Esophagus squamous epithelium (tissue), 5 donors: ENCODE results near the gene CIAO3. TPM values are rescaled to one million over a fixed set of nuclear protein-coding genes. Genes with fewer than 3 reads are reported as not detected.
A peak's percentile ranks its signal among the peaks of the same experiment; 100 is the strongest.

ENCODE experiments used
- DNase-seq: peaks from one replicate; lab custom pipeline; 2025; lab: John Stamatoyannopoulos, UW
- H3K27ac ChIP-seq, 4 donors: fragments of 200-600 bp; sonication (generic); one replicate each; pipeline ENCODE4 v1.5.1; 2016 to 2019; ENCODE audit warnings: mild to moderate bottlenecking in 1 of 4
- H3K27me3 ChIP-seq, 4 donors: fragments of 200-600 bp; sonication (generic); 1 replicate in 3 of 4; 2 replicates in 1 of 4; pipeline versions ENCODE4 v1.5.1 to v1.6.0; 2017 to 2021; ENCODE audit warnings: antibody characterized with exemption in 1 of 4
- H3K36me3 ChIP-seq, 3 donors: fragments of 200-600 bp; sonication (generic); one replicate each; pipeline ENCODE4 v1.5.1; 2016 to 2019
- H3K4me1 ChIP-seq, 3 donors: fragments of 200-600 bp; sonication (generic); one replicate each; pipeline ENCODE4 v1.5.1; 2017 to 2019
- H3K4me3 ChIP-seq, 4 donors: fragments of 200-600 bp; sonication (generic); 1 replicate in 3 of 4; 2 replicates in 1 of 4; pipeline ENCODE4 v1.5.1; 2016 to 2019; ENCODE audit warnings: mild to moderate bottlenecking in 2 of 4, moderate library complexity in 1 of 4
- H3K9me3 ChIP-seq, 3 donors: fragments of 200-600 bp; sonication (generic); one replicate each; pipeline ENCODE4 v1.5.1; 2016 to 2019
- CTCF ChIP-seq, 6 experiments: fragments of 450-650 bp in 4 of 6; fragments of 200-600 bp in 2 of 6; sonication (generic) in 2 of 6; IDR thresholded peaks; one replicate each; pipeline ENCODE4 v1.5.1; 2016 to 2019; ENCODE audit warnings: antibody characterized with exemption in 6 of 6, mild to moderate bottlenecking in 4 of 6, moderate library complexity in 4 of 6
- POLR2A ChIP-seq, 4 donors: fragments of 450-650 bp; IDR thresholded peaks; one replicate each; pipeline ENCODE4 v1.6.1; 2017; ENCODE audit warnings: antibody characterized with exemption in 4 of 4, mild to moderate bottlenecking in 4 of 4, moderate library complexity in 3 of 4
- WGBS, 2 donors: methylation state at CpG; one replicate each; pipeline ENCODE4 v1.1.5; 2018; 5-methylcytosine and 5-hydroxymethylcytosine counted together
- intact Hi-C: fragments of 100-400 bp; cut with DNase I; formaldehyde crosslinking; loops from one replicate; pipeline ENCODE4 v1.15.0; 2022
- total RNA-seq, 4 donors: library from RNA; depleted of rRNA; stranded (reverse); fragments of >200 nt; gene quantifications; one replicate each; pipeline ENCODE4 v1.1.0, GENCODE V29; 2016
- donor health status: DM: yes; HTN: yes; CAD: no.

The CIAO3 gene
- total RNA-seq, 4 donors from 2014 or later: 29.7 to 34.5 (median 33.2) TPM

- Histone ChIP-seq H3K27me3 (peaks cover 32 to 100% (median 52%) of the 10 kb centered on the region in 4 donors), H3K36me3 (no peaks in the 10 kb centered on the region), H3K9me3 (no peaks in the 10 kb centered on the region), H3K4me3 (no peak overlapping the region), H3K4me1 (peaks cover 6 to 57% (median 27%) of the 10 kb centered on the region in 3 donors), H3K27ac (no peak overlapping the region)
- DNase-seq: no peak
- intact Hi-C loops: no loop called here
- no peak for TF ChIP-seq CTCF (IDR thresholded peaks at IDR 0.05)
- TF ChIP-seq POLR2A (IDR thresholded peaks at IDR 0.05): no peak
- 60 to 67% methylated on average over 1 to 2 of the region's 7 CpGs for WGBS, 2 donors
Observed at GRCh38 chr16:704047-704446, 36.8 kb downstream of the CIAO3 start.

GRCh38 chr16:703406-703805 is 37.4 kb downstream of the CIAO3 start:
- Histone ChIP-seq H3K4me1 (peaks cover 6 to 56% (median 27%) of the 10 kb centered on the region in 3 donors), H3K9me3 (no peaks in the 10 kb centered on the region), H3K27me3 (peaks cover 32 to 100% (median 50%) of the 10 kb centered on the region in 4 donors), H3K27ac (no peak overlapping the region), H3K36me3 (no peaks in the 10 kb centered on the region), H3K4me3 (no peak overlapping the region)
- WGBS, 2 donors: 17% methylated on average over 1 of the region's 12 CpGs; no CpG with 5 or more reads in 1 of the 2 donors
- no peak for DNase-seq
- intact Hi-C loops: no loop called here
- TF ChIP-seq POLR2A (IDR thresholded peaks at IDR 0.05) (no peak), CTCF (IDR thresholded peaks at IDR 0.05) (no peak)

- Histone ChIP-seq H3K4me3 (no peak overlapping the region), H3K27me3 (peaks cover 32 to 100% (median 48%) of the 10 kb centered on the region in 4 donors), H3K36me3 (no peaks in the 10 kb centered on the region), H3K27ac (no peak overlapping the region), H3K9me3 (no peaks in the 10 kb centered on the region), H3K4me1 (peaks cover 6 to 45% (median 27%) of the 10 kb centered on the region in 3 donors)
- intact Hi-C loops: no loop called here
- WGBS, 2 donors: 81 to 94% methylated on average over 7 to 16 of the region's 19 CpGs
- TF ChIP-seq CTCF (IDR thresholded peaks at IDR 0.05) (no peak), POLR2A (IDR thresholded peaks at IDR 0.05) (no peak)
- no peak for DNase-seq
Observed at GRCh38 chr16:702341-702740, 38.5 kb downstream of the CIAO3 start.

GRCh38 chr16:700684-701584 is 39.9 kb downstream of the CIAO3 start:
- intact Hi-C loops: no loop called here
- H3K27ac ChIP-seq: no peak overlapping the region
- DNase-seq: no peak

More at GRCh38 chr16:700684-701584, 39.9 kb downstream of the CIAO3 start:
- Histone ChIP-seq H3K4me1 (peaks cover 5 to 38% (median 26%) of the 10 kb centered on the region in 3 donors), H3K36me3 (no peaks in the 10 kb centered on the region), H3K4me3 (peak overlapping the region in 1 of 4 donors; percentile 3), H3K9me3 (no peaks in the 10 kb centered on the region), H3K27me3 (peaks cover 27 to 100% (median 38%) of the 10 kb centered on the region in 4 donors)
- TF ChIP-seq CTCF (IDR thresholded peaks at IDR 0.05) (no peak), POLR2A (IDR thresholded peaks at IDR 0.05) (no peak)
- 4 to 11% methylated on average over 4 to 13 of the region's 76 CpGs for WGBS, 2 donors
